HG02610 (cell line): ENCODE results near the gene ST6GALNAC5.

Source experiments
- ATAC-seq: cut with Tn5 transposase; IDR thresholded peaks from one replicate; pipeline ENCODE4 v1.9.1; 2021; ENCODE audit warnings: mild to moderate bottlenecking, moderate library complexity; ENCODE audit not compliant: unreplicated experiment

Gene ST6GALNAC5

DNA sequence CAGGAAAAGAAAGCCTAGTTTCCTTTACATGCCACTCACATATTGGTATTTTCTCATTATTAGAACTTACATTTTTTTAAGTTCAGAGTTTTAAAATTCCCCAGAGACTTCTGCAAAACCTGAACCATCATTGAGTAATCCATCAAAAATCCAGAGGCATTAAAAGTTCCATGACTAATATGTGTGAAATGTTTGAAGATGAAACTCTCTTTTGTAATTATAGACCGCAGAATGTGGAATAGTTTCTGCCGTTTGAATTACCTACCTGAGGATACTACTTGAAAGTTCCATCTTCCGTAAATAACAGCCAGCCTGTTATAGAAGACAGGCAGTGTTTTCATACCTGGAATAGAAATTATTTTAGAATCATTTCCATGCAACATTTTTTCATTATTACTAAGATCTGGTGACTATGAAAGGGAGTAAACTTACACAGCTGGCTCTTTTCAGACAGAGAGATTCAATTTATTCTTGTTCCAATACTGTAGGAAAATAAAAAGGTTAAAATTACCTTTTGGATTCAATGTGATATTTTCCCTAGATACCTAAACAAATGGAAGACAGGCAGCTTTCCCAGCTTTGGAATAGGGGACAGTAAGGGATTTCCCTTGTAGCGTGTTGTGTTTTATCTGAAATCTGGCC, 131.4 kb downstream of the ST6GALNAC5 start:
- ATAC-seq, result no peak

GRCh38 chr1:77007675-77008074, 140.4 kb downstream of the ST6GALNAC5 start:
- no peak for ATAC-seq

DNA sequence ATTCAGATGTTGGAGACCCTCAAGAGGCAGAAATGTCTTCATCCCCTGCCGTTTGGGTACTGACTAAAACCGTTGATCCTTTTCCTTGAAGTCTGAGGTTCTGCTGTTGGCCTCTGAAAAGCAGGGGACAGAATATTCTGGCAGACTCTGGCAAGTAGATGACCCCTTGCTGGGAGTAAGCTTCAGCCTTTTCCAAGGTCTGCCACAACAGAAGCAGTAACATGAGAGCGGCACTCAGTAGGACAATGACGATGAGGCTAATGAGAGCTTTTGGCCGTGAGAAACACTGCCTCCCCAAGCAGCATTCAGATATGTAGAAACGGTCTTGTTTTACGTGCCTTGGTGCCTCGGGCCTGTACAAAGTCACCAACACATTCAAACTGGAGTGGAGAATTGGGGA, 143.7 kb downstream of the ST6GALNAC5 start:
- ATAC-seq, result no peak

GRCh38 chr1:77012066-77012465, 144.8 kb downstream of the ST6GALNAC5 start:
- no peak for ATAC-seq

GRCh38 chr1:77014073-77014788, 147.0 kb downstream of the ST6GALNAC5 start:
- ATAC-seq, result no peak

- no peak for ATAC-seq
Observed at GRCh38 chr1:77015748-77016341, 148.6 kb downstream of the ST6GALNAC5 start.

DNA sequence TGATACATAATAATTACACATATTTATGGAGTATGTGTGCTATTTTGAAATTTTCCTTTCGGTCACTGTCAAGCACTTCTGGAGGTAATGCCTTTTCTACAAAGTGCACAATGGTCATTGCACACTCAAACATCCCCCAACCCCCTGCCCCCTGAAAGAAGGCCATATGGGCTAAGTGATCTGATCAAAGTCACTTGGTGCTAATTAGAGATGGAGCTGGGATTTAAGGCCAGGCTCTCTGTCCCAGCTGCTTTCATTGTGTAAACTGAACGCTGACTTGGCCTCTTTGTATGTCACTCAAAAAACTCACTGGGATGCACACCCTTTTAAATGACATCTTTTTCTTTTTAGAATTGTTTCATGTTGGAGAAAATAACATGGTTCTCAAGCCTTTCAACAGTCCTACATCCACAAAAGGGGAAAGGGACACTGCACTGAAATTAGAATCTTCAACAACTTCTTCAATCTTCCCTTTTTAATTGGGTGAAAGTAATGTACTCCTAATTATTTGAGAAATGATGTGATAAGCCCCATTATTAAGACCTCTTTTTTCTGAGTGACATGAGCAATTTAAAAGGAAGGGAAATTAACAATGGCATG, 149.2 kb downstream of the ST6GALNAC5 start:
- ATAC-seq, result no peak

GRCh38 chr1:77018311-77018710, 151.0 kb downstream of the ST6GALNAC5 start:
- ATAC-seq, result no peak

- no peak for ATAC-seq
Observed at GRCh38 chr1:77018761-77019160, 151.5 kb downstream of the ST6GALNAC5 start.

GRCh38 chr1:77021732-77022131, 154.5 kb downstream of the ST6GALNAC5 start:
- ATAC-seq, result no peak

DNA sequence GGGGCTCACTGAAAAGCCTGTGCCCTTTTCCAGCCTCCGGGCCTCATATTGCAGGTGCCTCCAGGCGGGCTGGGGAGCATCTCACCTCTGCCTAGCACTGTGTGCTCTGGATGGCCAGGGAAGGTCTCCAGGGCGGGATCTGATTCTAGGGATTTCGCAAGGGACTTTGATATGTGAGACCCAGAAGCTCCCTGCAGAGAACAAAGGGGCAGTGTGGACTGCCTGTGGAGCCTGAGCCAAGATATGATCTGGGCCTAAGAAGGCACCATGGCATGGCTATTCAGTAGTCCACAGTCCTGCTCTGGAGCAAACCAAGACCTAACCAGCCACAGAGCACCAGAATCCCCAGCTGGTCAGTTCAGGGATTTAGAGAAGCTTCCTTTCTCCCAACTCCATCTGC, 157.2 kb downstream of the ST6GALNAC5 start:
- no peak for ATAC-seq

DNA sequence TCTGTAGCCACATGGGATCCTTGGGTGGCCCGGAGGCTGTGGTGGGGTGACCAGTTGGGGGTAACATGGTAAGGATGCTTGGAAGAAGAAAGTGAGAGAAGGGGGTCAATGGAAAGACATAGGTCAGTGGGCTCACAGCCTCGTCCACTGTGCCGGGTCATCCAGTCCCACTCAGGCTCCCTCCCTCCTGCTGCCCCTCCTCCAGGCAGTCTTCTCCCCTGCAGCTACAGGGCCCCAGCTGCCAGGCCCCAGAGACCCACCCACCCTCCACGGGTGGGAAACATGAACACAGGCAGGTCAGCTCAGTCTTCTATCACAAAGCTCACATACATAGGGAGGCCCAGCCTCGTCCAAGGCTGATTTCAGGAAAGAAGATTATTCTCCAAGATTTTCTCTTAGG, 158.3 kb downstream of the ST6GALNAC5 start:
- ATAC-seq, result no peak

DNA sequence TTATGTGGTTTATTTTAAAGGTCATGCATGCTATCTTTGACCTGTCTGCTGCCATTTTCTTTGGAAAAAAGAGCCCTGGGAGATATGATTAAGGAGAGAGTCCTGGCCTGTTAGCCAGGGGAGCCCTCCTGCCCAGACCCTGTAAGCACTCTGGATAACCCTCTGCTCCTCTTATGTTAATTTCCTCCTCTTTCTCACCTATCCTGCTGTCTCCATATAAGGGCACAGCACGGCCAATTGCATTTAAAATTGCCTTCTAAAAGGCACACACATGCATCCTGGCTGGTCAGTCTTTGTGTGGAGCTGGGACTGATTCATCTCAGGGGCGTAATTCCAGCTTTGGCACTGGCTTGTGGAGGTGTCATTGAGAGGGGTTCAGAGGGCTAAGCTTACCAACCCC, 158.9 kb downstream of the ST6GALNAC5 start:
- ATAC-seq, result no peak

GRCh38 chr1:77026640-77027039, 159.4 kb downstream of the ST6GALNAC5 start:
- ATAC-seq, result no peak

DNA sequence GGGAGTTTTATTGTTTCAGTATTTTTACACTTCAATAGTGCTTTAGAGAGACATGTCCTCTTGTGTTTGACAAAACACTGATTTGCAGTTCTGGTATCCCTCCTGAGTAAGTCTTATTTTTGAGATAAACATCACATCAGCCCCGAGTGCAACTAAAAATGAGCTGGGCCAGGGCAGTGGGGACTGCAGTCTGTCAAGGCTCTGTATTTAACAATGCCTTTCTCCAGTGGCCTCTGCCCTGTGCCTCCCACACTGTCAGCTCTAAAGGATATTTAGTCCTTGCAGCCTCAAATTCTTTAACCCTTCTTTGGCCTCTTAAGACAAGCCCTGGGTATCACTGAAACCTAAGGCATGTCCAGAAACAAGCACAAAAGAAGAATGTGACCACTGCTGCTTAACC, 160.6 kb downstream of the ST6GALNAC5 start:
- no peak for ATAC-seq

DNA sequence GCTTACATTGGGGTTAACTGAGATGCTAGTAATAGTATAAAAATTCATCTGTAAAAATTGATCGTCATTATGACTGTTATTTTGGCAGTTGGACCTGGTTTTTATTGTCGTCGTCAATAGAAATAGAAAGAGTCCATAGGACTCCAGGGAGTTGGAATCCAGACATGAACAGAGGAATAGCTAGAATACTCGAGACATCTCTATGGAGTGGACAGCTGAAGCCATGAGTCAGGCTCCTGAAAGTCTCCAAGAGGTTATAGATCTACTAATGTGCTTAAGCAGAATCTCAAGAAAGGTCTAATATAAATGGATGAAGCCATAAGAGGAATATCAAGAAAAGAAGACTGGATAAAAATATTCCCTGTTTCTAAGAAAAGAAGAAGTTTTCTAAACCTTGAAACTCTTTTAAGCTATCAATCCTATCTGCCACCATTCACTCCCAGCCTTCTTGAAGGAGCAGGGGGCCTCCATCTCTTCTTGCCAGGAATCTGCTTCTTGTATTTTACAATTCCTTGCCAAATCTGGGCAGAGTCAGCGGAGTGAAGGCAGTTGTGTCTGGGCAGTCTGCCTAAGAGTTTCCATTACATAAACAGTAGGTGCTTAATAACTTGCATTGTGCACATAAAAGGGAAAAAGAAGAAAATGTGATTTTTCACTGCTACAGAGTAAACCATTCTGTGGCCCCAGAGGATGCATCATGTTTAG, 163.3 kb downstream of the ST6GALNAC5 start:
- ATAC-seq, result no peak

DNA sequence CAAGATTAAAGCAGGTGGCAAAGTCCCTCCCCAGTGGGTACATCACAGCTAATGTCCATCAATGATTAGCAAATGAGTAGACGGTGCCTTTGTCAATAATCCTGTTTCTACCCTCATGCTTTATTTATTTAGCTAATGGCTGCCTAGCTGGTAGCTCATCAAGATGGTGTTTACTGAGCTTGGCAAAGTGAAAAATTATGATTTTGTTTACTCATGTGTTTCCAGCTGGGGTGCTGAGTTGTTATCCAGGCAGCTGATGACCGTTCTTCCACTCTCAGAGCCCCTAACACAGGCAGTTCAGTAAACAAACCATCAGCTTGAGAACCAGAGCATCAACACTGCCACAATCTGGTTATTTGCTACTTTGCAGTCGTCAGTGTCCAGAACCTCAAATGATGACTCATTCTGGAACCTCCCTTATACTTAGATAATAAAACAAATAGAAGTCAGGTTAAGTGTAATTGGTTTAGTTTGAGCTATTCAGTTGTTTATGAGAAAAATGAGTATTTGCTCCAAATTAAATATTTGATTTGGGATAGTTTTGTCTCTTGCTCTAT, 163.9 kb downstream of the ST6GALNAC5 start:
- no peak for ATAC-seq

DNA sequence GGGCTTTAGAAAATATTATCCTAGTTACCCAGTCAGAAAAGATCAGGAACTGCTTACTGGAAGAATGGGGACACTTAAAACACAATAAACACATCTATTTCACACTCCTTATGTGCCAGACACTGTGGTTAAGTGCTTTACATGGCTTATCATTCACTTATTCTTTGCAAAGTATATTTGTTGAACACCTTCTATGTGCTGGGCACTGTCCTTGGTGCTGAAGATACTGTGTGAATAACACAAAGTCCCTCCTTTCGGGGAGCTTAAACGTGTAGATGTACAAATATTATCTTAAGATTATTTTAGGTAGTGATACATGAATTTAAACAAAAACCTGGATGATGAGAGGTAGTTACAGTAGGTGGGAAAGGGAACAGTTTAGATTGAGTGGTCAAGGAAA, 169.3 kb downstream of the ST6GALNAC5 start:
- ATAC-seq, result no peak

DNA sequence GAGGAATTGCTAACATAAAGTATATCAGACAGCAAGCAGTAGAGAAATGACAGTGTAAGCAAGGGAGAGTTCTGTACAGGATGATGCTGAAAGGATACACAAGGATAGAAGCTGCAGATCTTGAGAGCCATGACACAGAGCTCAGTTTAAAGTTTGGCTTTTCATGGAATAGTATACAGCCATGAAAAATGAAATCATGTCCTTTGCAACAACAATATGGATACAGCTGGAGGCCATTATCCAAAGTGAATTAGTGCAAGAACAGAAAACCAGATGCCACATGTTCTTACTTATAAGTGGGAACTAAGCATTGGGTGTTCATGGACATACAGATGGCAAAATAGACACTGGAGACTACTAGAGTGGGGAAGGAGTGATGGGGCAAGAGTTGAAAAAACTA, 169.8 kb downstream of the ST6GALNAC5 start:
- ATAC-seq, result no peak

GRCh38 chr1:77038000-77038399, 170.7 kb downstream of the ST6GALNAC5 start:
- ATAC-seq, result no peak

- ATAC-seq, result no peak
Observed at GRCh38 chr1:77039111-77039510, 171.8 kb downstream of the ST6GALNAC5 start.
